ENCODE measurements around the gene PCDHGB7. TPM values are rescaled to one million over a fixed set of nuclear protein-coding genes. Genes with fewer than 3 reads are reported as not detected.
"Not testable (repeated sequence)": the region's sequence is repeated elsewhere in the genome, so short reads cannot be mapped to it uniquely, and the experiment has no call there.

Gene PCDHGB7
- polyA plus RNA-seq, 3 donors from 2014 or later: 0.13 TPM; not detected in 2

DNA sequence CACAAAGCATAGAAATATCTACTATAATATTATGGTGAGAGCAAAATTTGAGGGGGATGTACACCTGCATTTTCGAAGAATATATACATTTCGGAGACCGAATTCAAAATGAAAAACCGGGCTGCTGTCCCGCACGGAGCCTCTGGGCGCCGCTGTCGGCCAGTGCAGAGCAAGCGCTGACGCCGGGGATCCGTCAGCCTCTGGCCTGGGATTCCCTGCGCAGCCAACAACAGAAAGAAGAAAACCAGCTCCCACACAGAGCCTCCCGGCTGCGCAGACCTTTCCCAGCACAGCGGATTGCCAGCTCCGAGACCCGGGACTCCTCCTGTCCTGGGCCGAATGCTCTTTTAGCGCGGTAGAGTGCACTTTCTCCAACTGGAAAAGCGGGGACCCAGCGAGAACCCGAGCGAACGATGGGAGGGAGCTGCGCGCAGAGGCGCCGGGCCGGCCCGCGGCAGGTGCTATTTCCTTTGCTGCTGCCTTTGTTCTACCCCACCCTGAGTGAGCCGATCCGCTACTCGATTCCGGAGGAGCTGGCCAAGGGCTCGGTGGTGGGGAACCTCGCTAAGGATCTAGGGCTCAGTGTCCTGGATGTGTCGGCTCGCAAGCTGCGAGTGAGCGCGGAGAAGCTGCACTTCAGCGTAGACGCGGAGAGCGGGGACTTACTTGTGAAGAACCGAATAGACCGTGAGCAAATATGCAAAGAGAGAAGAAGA, 9.5 kb upstream of the PCDHGB7 start, which contains the start of gene PCDHGB6:
TSS of gene PCDHGB6 (plus strand) at position 232 of the 716 bp plus-strand sequence. CDS start at position 414, 182 bp downstream.
- Mint-ChIP-seq H3K9me3 (peaks cover 4 to 39% (median 26%) of the 10 kb centered on the region in 6 donors), H3K36me3 (peaks cover 4 to 13% (median 8%) of the 10 kb centered on the region in 3 donors), H3K27me3 (ENCODE audit: low read depth in 3 of 3) (peaks cover 37 to 49% (median 40%) of the 10 kb centered on the region in 3 donors), H3K4me1 (peaks cover 28 to 41% of the 10 kb centered on the region in 2 donors), H3K27ac (peak within 1 kb of the TSS in 4 of 6 donors; percentile 75 to 84 (median 78)), H3K4me3 (peak within 1 kb of the TSS; percentile 68 to 90 (median 81))
- DNase-seq: peak; percentile 27 to 59 (median 55)

- Mint-ChIP-seq H3K27me3 (ENCODE audit: low read depth in 3 of 3) (peaks cover 45 to 46% (median 45%) of the 10 kb centered on the region in 3 donors), H3K4me1 (peaks cover 43 to 58% of the 10 kb centered on the region in 2 donors), H3K36me3 (peaks cover 4 to 19% (median 18%) of the 10 kb centered on the region in 3 donors), H3K4me3 (peak overlapping the region in 1 of 5 donors; percentile 73), H3K27ac (peak overlapping the region in 1 of 6 donors; percentile 69), H3K9me3 (peaks cover 4 to 40% (median 30%) of the 10 kb centered on the region in 6 donors)
- DNase-seq: no peak
Observed at GRCh38 chr5:141409598-141410306, 7.7 kb upstream of the PCDHGB7 start.

GRCh38 chr5:141411575-141411974, 5.9 kb upstream of the PCDHGB7 start:
- Mint-ChIP-seq H3K27me3 (ENCODE audit: low read depth in 3 of 3) (peaks cover 49 to 52% (median 49%) of the 10 kb centered on the region in 3 donors), H3K27ac (peak overlapping the region; percentile 32 to 82 (median 58)), H3K9me3 (peaks cover 4 to 49% (median 28%) of the 10 kb centered on the region in 6 donors), H3K4me1 (peaks cover 47 to 70% of the 10 kb centered on the region in 2 donors), H3K36me3 (peaks cover 4 to 19% (median 18%) of the 10 kb centered on the region in 3 donors), H3K4me3 (peak overlapping the region; percentile 24 to 76 (median 53))
- peak; percentile 20 to 57 (median 53) for DNase-seq

DNA sequence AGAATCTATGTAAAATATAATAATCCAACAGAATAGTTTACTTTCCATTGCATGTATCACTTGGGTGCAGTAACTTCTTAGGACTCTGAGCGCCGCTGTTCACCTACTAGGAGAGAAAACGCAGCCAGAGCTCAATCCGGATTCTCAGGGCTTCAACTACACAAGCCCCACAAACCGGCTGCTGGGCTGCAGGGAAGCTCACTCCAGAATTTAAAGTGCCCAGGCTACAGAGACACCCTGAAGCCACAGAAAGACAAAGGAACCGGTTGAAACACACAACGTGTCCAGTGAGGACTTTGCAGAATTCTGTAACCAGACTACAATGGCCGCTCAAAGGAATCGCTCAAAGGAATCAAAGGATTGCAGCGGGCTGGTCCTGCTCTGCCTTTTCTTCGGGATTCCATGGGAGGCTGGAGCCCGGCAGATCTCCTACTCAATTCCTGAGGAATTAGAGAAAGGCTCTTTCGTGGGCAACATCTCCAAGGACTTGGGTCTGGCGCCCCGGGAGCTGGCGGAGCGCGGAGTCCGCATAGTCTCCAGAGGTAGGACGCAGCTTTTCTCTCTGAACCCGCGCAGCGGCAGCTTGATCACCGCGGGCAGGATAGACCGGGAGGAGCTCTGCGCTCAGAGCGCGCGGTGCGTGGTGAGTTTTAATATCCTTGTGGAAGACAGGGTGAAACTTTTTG, 4.5 kb upstream of the PCDHGB7 start, which contains the start of gene PCDHGA10:
TSS of gene PCDHGA10 (plus strand) at position 134 of the 686 bp plus-strand sequence. CDS start at position 323, 189 bp downstream.
- peak within 1 kb of the TSS in 5 of 6 donors; percentile 54 to 82 (median 62) for H3K27ac Mint-ChIP-seq
- H3K4me3 Mint-ChIP-seq: peak within 1 kb of the TSS; percentile 82 to 89 (median 84)
- H3K27me3 Mint-ChIP-seq (ENCODE audit: low read depth in 3 of 3): peaks cover 50 to 55% (median 51%) of the 10 kb centered on the region in 3 donors
- H3K36me3 Mint-ChIP-seq: peaks cover 4 to 20% (median 18%) of the 10 kb centered on the region in 3 donors
- H3K9me3 Mint-ChIP-seq: peaks cover 6 to 44% (median 24%) of the 10 kb centered on the region in 6 donors
- peaks cover 48 to 71% of the 10 kb centered on the region in 2 donors for H3K4me1 Mint-ChIP-seq
- DNase-seq: peak; percentile 24 to 56 (median 50)

DNA sequence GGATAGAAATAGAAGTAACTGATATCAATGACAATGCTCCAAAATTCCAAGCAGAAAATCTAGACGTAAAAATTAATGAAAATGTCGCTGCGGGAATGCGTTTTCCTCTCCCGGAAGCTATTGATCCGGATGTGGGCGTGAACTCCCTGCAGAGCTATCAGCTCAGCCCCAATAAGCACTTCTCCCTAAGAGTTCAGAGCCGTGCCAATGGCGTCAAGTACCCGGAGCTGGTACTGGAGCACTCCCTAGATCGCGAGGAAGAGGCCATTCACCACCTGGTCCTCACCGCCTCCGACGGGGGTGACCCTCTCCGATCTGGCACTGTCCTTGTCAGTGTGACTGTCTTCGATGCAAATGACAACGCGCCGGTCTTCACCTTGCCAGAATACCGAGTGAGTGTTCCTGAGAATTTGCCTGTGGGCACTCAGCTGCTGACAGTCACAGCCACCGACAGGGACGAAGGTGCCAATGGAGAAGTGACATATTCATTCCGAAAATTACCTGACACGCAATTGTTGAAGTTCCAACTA, 3.9 kb upstream of the PCDHGB7 start:
- peaks cover 51 to 56% (median 56%) of the 10 kb centered on the region in 3 donors for H3K27me3 Mint-ChIP-seq (ENCODE audit: low read depth in 3 of 3)
- peak overlapping the region in 4 of 6 donors; percentile 5 to 61 (median 34) for H3K27ac Mint-ChIP-seq
- peak overlapping the region; percentile 82 to 89 (median 84) for H3K4me3 Mint-ChIP-seq
- peaks cover 10 to 44% (median 23%) of the 10 kb centered on the region in 6 donors for H3K9me3 Mint-ChIP-seq
- peaks cover 4 to 27% (median 23%) of the 10 kb centered on the region in 3 donors for H3K36me3 Mint-ChIP-seq
- peaks cover 46 to 71% of the 10 kb centered on the region in 2 donors for H3K4me1 Mint-ChIP-seq
- no peak for DNase-seq

DNA sequence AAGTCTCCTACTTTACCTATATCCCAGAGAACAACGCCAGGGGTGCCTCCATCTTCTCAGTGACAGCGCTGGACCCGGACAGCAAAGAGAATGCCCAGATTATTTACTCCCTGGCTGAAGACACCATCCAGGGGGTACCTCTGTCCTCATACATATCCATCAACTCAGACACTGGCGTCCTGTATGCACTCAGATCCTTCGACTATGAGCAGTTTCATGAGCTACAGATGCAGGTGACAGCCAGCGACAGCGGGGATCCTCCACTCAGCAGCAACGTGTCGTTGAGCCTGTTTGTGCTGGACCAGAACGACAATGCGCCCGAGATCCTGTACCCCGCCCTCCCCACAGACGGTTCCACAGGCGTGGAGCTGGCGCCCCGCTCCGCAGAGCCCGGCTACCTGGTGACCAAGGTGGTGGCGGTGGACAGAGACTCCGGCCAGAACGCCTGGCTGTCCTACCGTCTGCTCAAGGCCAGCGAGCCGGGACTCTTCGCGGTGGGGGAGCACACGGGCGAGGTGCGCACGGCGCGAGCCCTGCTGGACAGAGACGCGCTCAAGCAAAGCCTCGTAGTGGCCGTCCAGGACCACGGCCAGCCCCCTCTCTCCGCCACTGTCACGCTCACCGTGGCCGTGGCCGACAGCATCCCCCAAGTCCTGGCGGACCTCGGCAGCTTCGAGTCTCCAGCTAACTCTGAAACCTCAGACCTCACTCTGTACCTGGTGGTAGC, 2.8 kb upstream of the PCDHGB7 start:
- peaks cover 9 to 41% (median 19%) of the 10 kb centered on the region in 6 donors for H3K9me3 Mint-ChIP-seq

DNA sequence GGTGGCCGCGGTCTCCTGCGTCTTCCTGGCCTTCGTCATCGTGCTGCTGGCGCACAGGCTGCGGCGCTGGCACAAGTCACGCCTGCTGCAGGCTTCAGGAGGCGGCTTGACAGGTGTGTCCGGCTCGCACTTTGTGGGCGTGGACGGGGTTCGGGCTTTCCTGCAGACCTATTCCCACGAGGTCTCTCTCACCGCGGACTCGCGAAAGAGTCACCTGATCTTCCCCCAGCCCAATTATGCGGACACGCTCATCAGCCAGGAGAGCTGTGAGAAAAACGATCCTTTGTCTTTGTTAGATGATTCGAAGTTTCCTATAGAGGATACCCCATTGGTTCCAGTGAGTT, 2.2 kb upstream of the PCDHGB7 start:
- peak overlapping the region in 1 of 6 donors; percentile 15 for H3K27ac Mint-ChIP-seq
- not testable (repeated sequence) for DNase-seq
- peaks cover 12 to 42% (median 22%) of the 10 kb centered on the region in 6 donors for H3K9me3 Mint-ChIP-seq
- peaks cover 39 to 65% of the 10 kb centered on the region in 2 donors for H3K4me1 Mint-ChIP-seq
- peak overlapping the region; percentile 33 to 74 (median 59) for H3K4me3 Mint-ChIP-seq
- H3K27me3 Mint-ChIP-seq (ENCODE audit: low read depth in 3 of 3): peaks cover 52 to 63% (median 54%) of the 10 kb centered on the region in 3 donors
- H3K36me3 Mint-ChIP-seq: peaks cover 2 to 24% (median 22%) of the 10 kb centered on the region in 3 donors

More for the DNA sequence above, 2.8 kb upstream of the PCDHGB7 start:
- Mint-ChIP-seq H3K27me3 (ENCODE audit: low read depth in 3 of 3) (peaks cover 52 to 61% (median 53%) of the 10 kb centered on the region in 3 donors), H3K27ac (peak overlapping the region in 1 of 6 donors; percentile 10), H3K4me3 (peak overlapping the region; percentile 33 to 86 (median 59)), H3K4me1 (peaks cover 40 to 68% of the 10 kb centered on the region in 2 donors), H3K36me3 (peaks cover 4 to 25% (median 22%) of the 10 kb centered on the region in 3 donors)
- not testable (repeated sequence) for DNase-seq

DNA sequence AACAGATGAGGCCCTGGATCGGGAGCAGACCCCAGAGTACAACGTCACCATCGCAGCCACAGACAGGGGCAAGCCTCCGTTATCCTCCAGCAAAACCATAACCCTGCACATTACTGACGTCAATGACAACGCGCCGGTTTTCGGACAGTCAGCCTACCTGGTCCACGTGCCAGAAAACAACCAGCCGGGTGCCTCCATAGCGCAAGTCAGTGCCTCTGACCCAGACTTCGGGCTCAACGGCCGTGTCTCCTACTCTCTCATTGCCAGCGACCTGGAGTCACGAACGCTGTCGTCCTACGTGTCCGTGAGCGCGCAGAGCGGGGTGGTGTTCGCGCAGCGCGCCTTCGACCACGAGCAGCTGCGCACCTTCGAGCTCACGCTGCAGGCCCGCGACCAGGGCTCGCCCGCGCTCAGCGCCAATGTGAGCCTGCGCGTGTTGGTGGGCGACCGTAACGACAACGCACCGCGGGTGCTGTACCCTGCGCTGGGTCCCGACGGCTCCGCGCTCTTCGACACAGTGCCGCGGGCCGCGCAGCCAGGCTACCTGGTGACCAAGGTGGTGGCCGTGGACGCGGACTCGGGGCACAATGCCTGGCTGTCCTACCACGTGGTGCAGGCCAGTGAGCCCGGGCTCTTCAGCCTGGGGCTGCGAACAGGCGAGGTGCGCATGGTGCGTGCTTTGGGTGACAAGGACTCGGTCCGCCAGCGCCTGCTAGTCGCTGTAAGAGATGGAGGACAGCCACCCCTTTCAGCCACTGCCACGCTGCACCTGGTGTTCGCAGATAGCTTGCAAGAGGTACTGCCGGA, 1.8 kb downstream of the PCDHGB7 start:
- Mint-ChIP-seq H3K9me3 (peaks cover 12 to 53% (median 37%) of the 10 kb centered on the region in 6 donors), H3K27ac (peak overlapping the region in 2 of 6 donors; percentile 41 to 74), H3K4me1 (peaks cover 23 to 53% of the 10 kb centered on the region in 2 donors), H3K27me3 (ENCODE audit: low read depth in 3 of 3) (peaks cover 62 to 70% (median 68%) of the 10 kb centered on the region in 3 donors), H3K36me3 (peaks cover 0 to 18% (median 16%) of the 10 kb centered on the region in 3 donors), H3K4me3 (peak overlapping the region in 1 of 5 donors; percentile 85)
- no peak for DNase-seq

DNA sequence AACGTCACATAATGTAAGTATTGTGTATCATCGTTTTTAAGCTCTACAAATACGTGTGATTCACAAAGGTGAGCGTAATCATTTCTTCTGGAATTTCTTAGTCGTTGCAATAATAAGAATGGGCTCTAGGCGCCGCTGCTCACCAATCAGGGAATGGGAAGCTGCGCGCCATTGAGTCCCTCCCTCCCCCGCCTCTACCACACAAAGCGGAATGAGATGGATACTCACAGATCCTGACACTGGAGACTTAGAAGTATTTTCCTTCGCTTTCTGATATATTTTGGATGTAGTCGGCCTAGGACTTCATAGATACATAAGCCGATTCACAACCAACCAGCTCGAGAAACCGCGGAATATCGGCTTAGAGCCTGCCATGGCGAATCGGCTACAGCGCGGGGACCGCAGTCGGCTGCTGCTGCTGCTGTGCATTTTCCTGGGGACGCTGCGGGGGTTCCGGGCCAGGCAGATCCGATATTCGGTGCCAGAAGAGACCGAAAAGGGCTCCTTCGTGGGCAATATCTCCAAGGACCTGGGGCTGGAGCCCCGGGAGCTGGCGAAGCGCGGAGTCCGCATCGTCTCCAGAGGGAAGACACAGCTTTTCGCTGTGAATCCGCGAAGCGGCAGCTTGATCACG, 3.5 kb downstream of the PCDHGB7 start, which contains the start of gene PCDHGA11:
TSS of gene PCDHGA11 (plus strand) at position 197 of the 634 bp plus-strand sequence. CDS start at position 374, 177 bp downstream.
- Mint-ChIP-seq H3K36me3 (peaks cover 0 to 14% (median 12%) of the 10 kb centered on the region in 3 donors), H3K27ac (peak within 1 kb of the TSS in 2 of 6 donors; percentile 27 to 61), H3K9me3 (peaks cover 12 to 50% (median 36%) of the 10 kb centered on the region in 6 donors), H3K4me3 (peak within 1 kb of the TSS; percentile 71 to 89 (median 83)), H3K27me3 (ENCODE audit: low read depth in 3 of 3) (peaks cover 52 to 66% (median 61%) of the 10 kb centered on the region in 3 donors), H3K4me1 (peaks cover 14 to 38% of the 10 kb centered on the region in 2 donors)
- peak; percentile 19 to 40 (median 31) for DNase-seq

- Mint-ChIP-seq H3K9me3 (peaks cover 12 to 50% (median 36%) of the 10 kb centered on the region in 6 donors), H3K36me3 (peaks cover 0 to 14% (median 12%) of the 10 kb centered on the region in 3 donors), H3K27ac (peak overlapping the region in 2 of 6 donors; percentile 27 to 61), H3K27me3 (ENCODE audit: low read depth in 3 of 3) (peaks cover 49 to 65% (median 61%) of the 10 kb centered on the region in 3 donors), H3K4me1 (peaks cover 14 to 37% of the 10 kb centered on the region in 2 donors), H3K4me3 (peak overlapping the region; percentile 71 to 89 (median 83))
- DNase-seq: no peak
Observed at GRCh38 chr5:141421489-141421855, 4.0 kb downstream of the PCDHGB7 start.
